GM23338 (cell line): ENCODE data around the gene MTHFD1L. TPM values are rescaled to one million over a fixed set of nuclear protein-coding genes. Genes with fewer than 3 reads are reported as not detected.

ENCODE experiments used
- ATAC-seq: fragments of 200-7000 bp; cut with Tn5 transposase; 3 replicates; pipeline ENCODE4 v1.9.1; 2020
- DNase-seq: peaks from one replicate; pipeline ENCODE4 v3.0.0-alpha.2; 2015; ENCODE audit warnings: low spot score
- H2AFZ ChIP-seq: fragments of 200-600 bp; sonication (generic); 2 replicates; pipeline ENCODE4 v1.8.0; 2016; ENCODE audit warnings: antibody characterized with exemption, mild to moderate bottlenecking, moderate library complexity
- H3F3A ChIP-seq: fragments of 200-600 bp; sonication (generic); replicated peaks from 2 replicates; pipeline ENCODE4 v1.8.0; 2017; ENCODE audit warnings: antibody characterized with exemption, mixed run types, low read depth
- H3K27ac ChIP-seq: fragments of 200-600 bp; sonication (generic); 2 replicates; pipeline ENCODE4 v1.6.1; 2016; ENCODE audit warnings: low read depth
- H3K27me3 ChIP-seq: fragments of 200-600 bp; sonication (generic); 2 replicates; pipeline ENCODE4 v1.8.0; 2016; ENCODE audit warnings: mild to moderate bottlenecking, mixed run types, moderate library complexity; ENCODE audit not compliant: insufficient read depth
- H3K36me3 ChIP-seq: fragments of 200-600 bp; sonication (generic); 2 replicates; pipeline ENCODE4 v1.8.0; 2016; ENCODE audit warnings: mild to moderate bottlenecking; ENCODE audit not compliant: insufficient read depth
- H3K4me1 ChIP-seq: fragments of 200-600 bp; sonication (generic); 2 replicates; pipeline ENCODE4 v1.8.0; 2016; ENCODE audit warnings: mild to moderate bottlenecking, moderate library complexity; ENCODE audit not compliant: insufficient read depth
- H3K4me2 ChIP-seq: fragments of 200-600 bp; sonication (generic); 2 replicates; pipeline ENCODE4 v1.7.1; 2017; ENCODE audit warnings: mixed run types
- H3K4me3 ChIP-seq: fragments of 200-600 bp; sonication (generic); 2 replicates; pipeline ENCODE4 v1.6.1; 2016; ENCODE audit warnings: mixed run types
- H3K79me2 ChIP-seq: fragments of 200-600 bp; sonication (generic); replicated peaks from 2 replicates; pipeline ENCODE4 v1.8.0; 2017; ENCODE audit warnings: mild to moderate bottlenecking; ENCODE audit not compliant: insufficient read depth
- H3K9me2 ChIP-seq: fragments of 200-600 bp; sonication (generic); 2 replicates; pipeline ENCODE4 v1.8.0; 2017; ENCODE audit not compliant: insufficient read depth
- H4K20me1 ChIP-seq: fragments of 200-600 bp; sonication (generic); replicated peaks from 2 replicates; pipeline ENCODE4 v1.8.0; 2017; ENCODE audit warnings: mild to moderate bottlenecking; ENCODE audit not compliant: insufficient read depth
- H3K27ac Mint-ChIP-seq: 2 replicates; pipeline ENCODE4 v1.8.0; 2020; ENCODE audit warnings: inconsistent platforms, mild to moderate bottlenecking, moderate library complexity, mixed read lengths
- H3K27me3 Mint-ChIP-seq: 3 replicates; pipeline ENCODE4 v1.8.0; 2022; ENCODE audit warnings: low read depth, mild to moderate bottlenecking, moderate library complexity, mixed read lengths, inconsistent platforms; ENCODE audit not compliant: insufficient read depth, poor library complexity
- H3K36me3 Mint-ChIP-seq: 3 replicates; pipeline ENCODE4 v1.8.0; 2021; ENCODE audit warnings: low read depth, mild to moderate bottlenecking, inconsistent platforms, moderate library complexity, mixed read lengths
- H3K4me1 Mint-ChIP-seq: 3 replicates; pipeline ENCODE4 v1.8.0; 2020; ENCODE audit warnings: mild to moderate bottlenecking, inconsistent platforms, mixed read lengths
- H3K4me3 Mint-ChIP-seq: 3 replicates; pipeline ENCODE4 v1.8.0; 2021; ENCODE audit warnings: moderate library complexity, mild to moderate bottlenecking, inconsistent platforms, mixed read lengths
- H3K9me3 Mint-ChIP-seq: 3 replicates; pipeline ENCODE4 v1.8.0; 2020; ENCODE audit warnings: moderate library complexity, mild to moderate bottlenecking, inconsistent platforms, mixed read lengths
- CTCF ChIP-seq, 2 experiments: fragments of 200-600 bp in 1 of 2; sonication (generic) in 1 of 2; conservative IDR thresholded peaks; 2 replicates each; pipeline versions ENCODE4 v1.5.1 to v1.6.1; 2016 to 2017; ENCODE audit warnings: antibody characterized with exemption in 2 of 2, low read depth in 2 of 2, mild to moderate bottlenecking in 2 of 2, moderate library complexity in 1 of 2
- ETS1 ChIP-seq: IDR thresholded peaks from 2 replicates; pipeline ENCODE4 v1.6.1; 2016; ENCODE audit warnings: antibody characterized with exemption
- EZH2 ChIP-seq: fragments of 200-600 bp; sonication (generic); IDR thresholded peaks from one replicate; pipeline ENCODE4 v1.8.0; 2017; ENCODE audit warnings: antibody characterized with exemption, mild to moderate bottlenecking, low read depth; ENCODE audit not compliant: unreplicated experiment
- EZH2phosphoT487 ChIP-seq: fragments of 200-600 bp; sonication (generic); IDR thresholded peaks from one replicate; pipeline ENCODE4 v1.8.1; 2018; ENCODE audit warnings: antibody characterized with exemption; ENCODE audit not compliant: unreplicated experiment
- JUNB ChIP-seq: IDR thresholded peaks from one replicate; pipeline ENCODE4 v1.6.1; 2016; ENCODE audit warnings: antibody characterized with exemption; ENCODE audit not compliant: unreplicated experiment
- NANOG ChIP-seq: IDR thresholded peaks from 2 replicates; pipeline ENCODE4 v1.6.1; 2016; ENCODE audit warnings: antibody characterized with exemption, borderline replicate concordance
- STAT1 ChIP-seq: IDR thresholded peaks from one replicate; pipeline ENCODE4 v1.6.1; 2016; ENCODE audit warnings: antibody characterized with exemption; ENCODE audit not compliant: unreplicated experiment
- ZNF114 ChIP-seq: fragments of 250-450 bp; sonication (Bioruptor Pico); IDR thresholded peaks from 2 replicates; pipeline ENCODE4 v1.5.0; 2020; ENCODE audit warnings: mild to moderate bottlenecking, moderate library complexity
- ZNF331 ChIP-seq: fragments of 250-450 bp; sonication (Bioruptor Pico); IDR thresholded peaks from 2 replicates; pipeline ENCODE4 v1.5.0; 2020; ENCODE audit warnings: low read depth, mild to moderate bottlenecking, moderate library complexity
- ZNF462 ChIP-seq: fragments of 250-450 bp; sonication (Bioruptor Pico); IDR thresholded peaks from 2 replicates; pipeline ENCODE4 v1.5.0; 2020; ENCODE audit warnings: mild to moderate bottlenecking, moderate library complexity
- polyA plus RNA-seq: library from polyadenylated mRNA; unstranded; fragments of >200 nt; fragmentation: Nextera tagmentation; extraction: Ambion mirVana; gene quantifications from 2 replicates; pipeline ENCODE4 v1.2.1, GENCODE V29; 2016
- total RNA-seq: library from RNA; depleted of rRNA; stranded (reverse); fragments of >200 nt; shearing (Covaris generic); gene quantifications from 2 replicates; pipeline ENCODE4 v1.2.3, GENCODE V29; 2014

MTHFD1L gene
- total and polyA plus RNA-seq, 2 experiments from 2014 or later = 53.2 to 66.8 TPM

- TF ChIP-seq ETS1 = no peak
These were observed 109.6 kb downstream of the MTHFD1L start (continued) for GRCh38 chr6:150975136-150975535.

- TF ChIP-seq JUNB (no peak), EZH2 (no peak), ZNF114 (CRISPR knock-in tag) (no peak), ZNF462 (CRISPR knock-in tag) (no peak), STAT1 (no peak), ZNF331 (CRISPR knock-in tag) (no peak), EZH2phosphoT487 (no peak), CTCF (conservative IDR thresholded peaks at IDR 0.05; ENCODE audit: low read depth in 2 of 2) (no peak), NANOG (no peak)
- Mint-ChIP-seq H3K36me3 (peaks cover 57% of the 10 kb centered on the region), H3K27ac (no peak overlapping the region), H3K4me1 (peaks cover 7% of the 10 kb centered on the region; the same call in 2 of the 3 replicates), H3K27me3 (peaks cover 5% of the 10 kb centered on the region), H3K4me3 (no peak overlapping the region), H3K9me3 (no peaks in the 10 kb centered on the region)
- H3K79me2 ChIP-seq = no peaks in the 10 kb centered on the region; the same call in 1 of the 2 replicates
- H3F3A ChIP-seq = no peaks in the 10 kb centered on the region
- peaks cover under 1% of the 10 kb centered on the region for H4K20me1 ChIP-seq
- no peak for DNase-seq
- 0 out of 2 replicates have a peak, but pooled peaks cover 6% of the 10 kb centered on the region for H3K4me1 ChIP-seq
- H3K27ac ChIP-seq = no peak overlapping the region
- H3K9me2 ChIP-seq = no peaks in the 10 kb centered on the region
- peaks cover 16% of the 10 kb centered on the region; the same call in 1 of the 2 replicates for H3K36me3 ChIP-seq
- ATAC-seq = no peak
- H3K4me3 ChIP-seq = no peak overlapping the region
- no peaks in the 10 kb centered on the region for H3K27me3 ChIP-seq
- no peak overlapping the region for H3K4me2 ChIP-seq
- H2AFZ ChIP-seq = no peak overlapping the region
These were observed 111.8 kb downstream of the MTHFD1L start for GRCh38 chr6:150977281-150977680.
